SK-N-SH (cell line): ENCODE data around the gene PRTFDC1. TPM values are rescaled to one million over a fixed set of nuclear protein-coding genes. Genes with fewer than 3 reads are reported as not detected.

Experiments
- CTCF ChIA-PET: fragments of 300-600, 350-600 bp; formaldehyde crosslinking; extraction: SDS; loops from one replicate; lab custom pipeline; 2021; lab: Yijun Ruan, JAX
- POLR2A ChIA-PET: fragments of 350-600 bp; sonication (Branson Sonifier 250); formaldehyde crosslinking; extraction: SDS; loops from one replicate; lab custom pipeline; 2020; ENCODE audit warnings: antibody characterized with exemption, inconsistent platforms; lab: Yijun Ruan, JAX
- DNase-seq: peaks from one replicate; pipeline ENCODE4 v3.0.0; 2012
- H2AFZ ChIP-seq: fragments of 200-600 bp; sonication (generic); 2 replicates; pipeline ENCODE4 v1.8.1; 2016; ENCODE audit warnings: antibody characterized with exemption, mild to moderate bottlenecking, low read depth
- H3F3A ChIP-seq: fragments of 200-600 bp; sonication (generic); replicated peaks from 2 replicates; pipeline ENCODE3; 2016; ENCODE audit warnings: antibody characterized with exemption, mild to moderate bottlenecking; ENCODE audit not compliant: insufficient read depth
- H3K27ac ChIP-seq, 2 experiments: fragments of 200-500 bp in 1 of 2; fragments of 200-600 bp in 1 of 2; sonication (Bioruptor generic) in 1 of 2; sonication (generic), shearing (Covaris generic) in 1 of 2; 2 replicates each; pipeline versions ENCODE4 v1.5.1 to v1.6.1; 2014 to 2016; ENCODE audit warnings: low read depth in 2 of 2, inconsistent platforms in 1 of 2, low read length in 1 of 2, mild to moderate bottlenecking in 1 of 2, mixed read lengths in 1 of 2
- H3K27me3 ChIP-seq: fragments of 200-600 bp; sonication (generic), shearing (Covaris generic); 2 replicates; pipeline ENCODE4 v1.6.1; 2016; ENCODE audit warnings: mixed run types; ENCODE audit not compliant: insufficient read depth
- H3K36me3 ChIP-seq, 2 experiments: fragments of 200-500 bp in 1 of 2; fragments of 200-600 bp in 1 of 2; sonication (Bioruptor generic) in 1 of 2; sonication (generic) in 1 of 2; replicated peaks in 1 of 2; 2 replicates each; pipeline versions ENCODE3 to v1.5.1; 2014 to 2016; ENCODE audit warnings: low read length in 1 of 2, mild to moderate bottlenecking in 1 of 2; ENCODE audit not compliant: insufficient read depth in 2 of 2, control insufficient read depth in 1 of 2
- H3K4me1 ChIP-seq, 2 experiments: fragments of 200-500 bp in 1 of 2; fragments of 200-600 bp in 1 of 2; sonication (Bioruptor generic) in 1 of 2; sonication (generic), shearing (Covaris generic) in 1 of 2; 2 replicates each; pipeline versions ENCODE4 v1.5.1 to v1.6.1; 2014 to 2016; ENCODE audit warnings: low read depth in 1 of 2, low read length in 1 of 2, mixed run types in 1 of 2; ENCODE audit not compliant: insufficient read depth in 2 of 2, control insufficient read depth in 1 of 2
- H3K4me2 ChIP-seq: fragments of 200-600 bp; sonication (generic), shearing (Covaris generic); 2 replicates; pipeline ENCODE4 v1.6.1; 2017; ENCODE audit warnings: mixed run types
- H3K4me3 ChIP-seq, 2 experiments: fragments of 200-500 bp in 1 of 2; fragments of 200-600 bp in 1 of 2; sonication (Bioruptor generic) in 1 of 2; sonication (generic), shearing (Covaris generic) in 1 of 2; 2 replicates each; pipeline versions ENCODE4 v1.5.1 to v1.8.1; 2014 to 2016; ENCODE audit warnings: low read depth in 2 of 2, inconsistent platforms in 1 of 2, low read length in 1 of 2, mild to moderate bottlenecking in 1 of 2, mixed read lengths in 1 of 2, moderate library complexity in 1 of 2
- H3K79me2 ChIP-seq: fragments of 200-600 bp; sonication (generic); 2 replicates; pipeline ENCODE4 v1.8.1; 2017; ENCODE audit warnings: mild to moderate bottlenecking; ENCODE audit not compliant: insufficient read depth
- H3K9ac ChIP-seq: fragments of 200-600 bp; sonication (generic); 2 replicates; pipeline ENCODE4 v1.6.1; 2017; ENCODE audit warnings: mixed run types
- H3K9me2 ChIP-seq: fragments of 200-600 bp; sonication (generic); 2 replicates; pipeline ENCODE4 v1.6.1; 2017; ENCODE audit warnings: mixed run types
- H3K9me3 ChIP-seq: fragments of 200-600 bp; sonication (generic); 2 replicates; pipeline ENCODE4 v1.6.1; 2017; ENCODE audit warnings: mixed run types, mild to moderate bottlenecking, moderate library complexity
- H4K20me1 ChIP-seq: fragments of 200-600 bp; sonication (generic); 2 replicates; pipeline ENCODE4 v1.6.1; 2017; ENCODE audit warnings: mild to moderate bottlenecking, mixed run types; ENCODE audit not compliant: insufficient read depth
- CHD2 ChIP-seq: fragments of 150-350 bp; IDR thresholded peaks from 2 replicates; pipeline ENCODE4 v1.6.1; 2018; ENCODE audit warnings: low read length; ENCODE audit not compliant: partially characterized antibody
- CTCF ChIP-seq: fragments of 200-600 bp; sonication (generic); IDR thresholded peaks from 2 replicates; pipeline ENCODE4 v1.6.1; 2017; ENCODE audit warnings: antibody characterized with exemption, mild to moderate bottlenecking, moderate library complexity
- EZH2phosphoT487 ChIP-seq: fragments of 200-600 bp; sonication (generic); IDR thresholded peaks from 2 replicates; pipeline ENCODE4 v1.6.1; 2017; ENCODE audit warnings: low read depth, mixed run types, mild to moderate bottlenecking, antibody characterized with exemption, moderate library complexity, borderline replicate concordance
- GABPA ChIP-seq: IDR thresholded peaks from 2 replicates; pipeline ENCODE4 v1.4.0; 2012; ENCODE audit warnings: low read depth, mild to moderate bottlenecking
- MAX ChIP-seq: IDR thresholded peaks from 2 replicates; pipeline ENCODE4 v1.4.0; 2012; ENCODE audit warnings: low read depth
- MXI1 ChIP-seq: IDR thresholded peaks from 2 replicates; pipeline ENCODE4 v1.6.1; 2012; ENCODE audit warnings: mild to moderate bottlenecking, low read depth, low read length, improper control_type of control experiment
- PBX3 ChIP-seq: IDR thresholded peaks from 2 replicates; pipeline ENCODE4; 2012
- POLR2AphosphoS5 ChIP-seq: IDR thresholded peaks from 2 replicates; pipeline ENCODE4 v1.6.1; 2012; ENCODE audit warnings: low read depth, low read length
- REST ChIP-seq: IDR thresholded peaks from 2 replicates; pipeline ENCODE4 v1.6.1; 2012; ENCODE audit warnings: mild to moderate bottlenecking, low read depth, low read length, moderate library complexity
- RFX5 ChIP-seq: IDR thresholded peaks from 2 replicates; pipeline ENCODE4 v1.6.1; 2012; ENCODE audit warnings: mild to moderate bottlenecking, improper control_type of control experiment, low read length
- RXRA ChIP-seq: IDR thresholded peaks from 2 replicates; pipeline ENCODE4 v1.4.0; 2012; ENCODE audit warnings: low read depth, mild to moderate bottlenecking, borderline replicate concordance
- TAF1 ChIP-seq: IDR thresholded peaks from 2 replicates; pipeline ENCODE4 v1.6.1; 2012; ENCODE audit warnings: low read depth, mild to moderate bottlenecking, low read length, moderate library complexity, borderline replicate concordance
- TCF12 ChIP-seq: IDR thresholded peaks from 2 replicates; pipeline ENCODE4 v1.4.0; 2012
- WGBS: methylation state at CpG from one replicate; pipeline ENCODE4 v1.1.6; 2017; ENCODE audit warnings: low lambda C conversion rate; 5-methylcytosine and 5-hydroxymethylcytosine counted together
- polyA plus RNA-seq, 3 experiments: library from polyadenylated mRNA; depleted of rRNA; stranded (reverse); fragments of >200 nt; gene quantifications; 2 replicates each; pipeline ENCODE4 v1.2.3, GENCODE V29; 2012

The PRTFDC1 gene
- polyA plus RNA-seq, 1 of the 3 experiments (the other 2 are of a cell fraction): 6.6 TPM

DNA sequence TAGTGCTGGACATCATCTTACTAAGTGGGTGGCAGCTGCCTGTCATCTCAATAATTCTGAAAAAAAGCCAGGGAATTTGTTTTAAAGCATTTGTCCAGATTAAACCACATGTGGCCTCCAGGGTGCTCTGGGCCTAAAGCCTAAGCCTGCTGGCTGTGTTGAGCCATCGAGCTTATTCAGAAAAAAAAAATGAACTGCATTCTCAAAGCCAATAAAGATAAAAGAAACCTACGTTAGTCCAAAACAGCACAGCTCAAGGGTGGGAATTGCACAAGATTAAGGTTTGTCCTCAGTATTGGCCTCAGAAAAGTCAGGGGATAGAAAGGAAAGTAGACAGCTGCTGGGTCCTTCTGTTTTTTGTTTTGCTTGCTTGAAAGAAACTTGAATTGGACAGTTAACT, 22.6 kb upstream of the PRTFDC1 start:
- Histone ChIP-seq H4K20me1 (no peaks in the 10 kb centered on the region), H2AFZ (no peak overlapping the region), H3K9ac (no peak overlapping the region), H3K79me2 (no peaks in the 10 kb centered on the region), H3K9me3 (no peaks in the 10 kb centered on the region), H3K36me3 (no peaks in the 10 kb centered on the region), H3K4me3 (no peak overlapping the region), H3K4me1 (no peaks in the 10 kb centered on the region), H3F3A (no peaks in the 10 kb centered on the region), H3K27ac (no peak overlapping the region), H3K4me2 (no peak overlapping the region), H3K27me3 (no peaks in the 10 kb centered on the region), H3K9me2 (no peaks in the 10 kb centered on the region)
- POLR2A ChIA-PET: no interaction called here
- DNase-seq: no peak
- CTCF ChIA-PET: interaction anchor here (0.6 to 0.8 kb wide), 2 partner anchors 10 to 332 kb away, joined by 3 read pairs; no protein-coding TSS in a partner anchor
- 28% methylated on average over 2 of the region's 2 CpGs for WGBS
- TF ChIP-seq TCF12: peak; percentile 33
- 0 out of 2 replicates have a peak, but pooled peaks have one; percentile 28 for TF ChIP-seq PBX3
- no peak for TF ChIP-seq MAX

- ChIA-PET CTCF (no interaction called here), POLR2A (no interaction called here)
- H3K4me2 ChIP-seq: no peak overlapping the region
- H3K9me3 ChIP-seq: no peaks in the 10 kb centered on the region
- no peaks in the 10 kb centered on the region for H3F3A ChIP-seq
- H3K4me1 ChIP-seq: no peaks in the 10 kb centered on the region
- H3K9me2 ChIP-seq: no peaks in the 10 kb centered on the region
- H2AFZ ChIP-seq: peak overlapping the region; percentile 49; the same call in 1 of the 2 replicates
- no peak overlapping the region for H3K27ac ChIP-seq
- no peaks in the 10 kb centered on the region for H4K20me1 ChIP-seq
- no peak overlapping the region for H3K4me3 ChIP-seq
- TF ChIP-seq RXRA (no peak), REST (no peak), RFX5 (no peak), POLR2AphosphoS5 (no peak), CHD2 (no peak), EZH2phosphoT487 (no peak), MAX (no peak), CTCF (no peak), MXI1 (no peak), GABPA (no peak), TAF1 (no peak)
- no peaks in the 10 kb centered on the region for H3K36me3 ChIP-seq
- H3K79me2 ChIP-seq: no peaks in the 10 kb centered on the region
- no peaks in the 10 kb centered on the region for H3K27me3 ChIP-seq
- H3K9ac ChIP-seq: no peak overlapping the region
- 90% methylated on average over 5 of the region's 5 CpGs for WGBS
- DNase-seq: no peak
Measured at GRCh38 chr10:24973163-24973562, 20.8 kb upstream of the PRTFDC1 start.
